HG02798 (cell line): ENCODE results near the gene ZNF256.

ENCODE experiments used
- ATAC-seq: cut with Tn5 transposase; IDR thresholded peaks from one replicate; pipeline ENCODE4 v1.9.1; 2021; ENCODE audit warnings: mild to moderate bottlenecking; ENCODE audit not compliant: unreplicated experiment, poor library complexity

Gene ZNF256

DNA sequence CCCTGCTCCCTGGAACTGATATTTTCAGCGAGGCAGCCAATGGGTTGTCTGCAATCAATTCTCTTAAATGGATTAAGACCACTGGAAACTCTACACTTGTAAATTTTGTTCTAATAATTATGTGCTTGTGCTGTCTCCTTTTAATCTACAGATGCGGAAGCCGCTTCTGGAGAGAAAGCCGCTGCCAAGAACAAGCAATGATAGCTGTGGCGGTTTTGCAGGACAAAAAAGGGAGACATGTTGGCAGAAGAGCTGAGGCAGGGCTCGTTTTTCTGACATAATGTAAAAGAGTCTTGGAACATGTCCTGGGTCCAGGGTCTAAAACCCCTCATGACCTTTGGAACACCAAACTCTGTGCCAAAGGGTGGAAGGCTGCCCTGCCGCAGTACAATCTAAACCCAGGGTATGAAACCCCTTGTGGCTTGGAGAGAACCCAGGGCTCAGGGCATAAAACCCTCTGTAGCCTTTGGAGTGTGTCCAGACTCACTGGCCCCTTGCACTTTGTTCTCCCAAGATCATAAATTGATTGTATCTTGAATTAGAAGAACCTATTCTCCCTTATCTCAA lies 43.8 kb downstream of the ZNF256 start:
- ATAC-seq: no peak

- ATAC-seq: no peak
Observed at GRCh38 chr19:57900311-57900710, 47.2 kb downstream of the ZNF256 start.
